Bronchial epithelial cell (primary cell): Measurements from ENCODE around the gene C10orf67. TPM values are rescaled to one million over a fixed set of nuclear protein-coding genes. Genes with fewer than 3 reads are reported as not detected.

Experiments
- DNase-seq: peaks from one replicate; pipeline ENCODE4 v3.0.0-alpha.2; 2010; ENCODE audit warnings: low read depth
- FAIRE-seq: peaks from 2 replicates; lab custom pipeline; 2011; peaks lifted over from hg19 to GRCh38; lab: Jason Lieb, UNC
- H3K27me3 ChIP-seq: 2 replicates; pipeline ENCODE4 v1.5.1; 2011; ENCODE audit warnings: low read length; ENCODE audit not compliant: control insufficient read depth, insufficient read depth
- H3K36me3 ChIP-seq: 2 replicates; pipeline ENCODE4 v1.5.1; 2011; ENCODE audit warnings: low read length; ENCODE audit not compliant: control insufficient read depth, insufficient read depth
- H3K4me3 ChIP-seq: 2 replicates; pipeline ENCODE4 v1.5.1; 2011; ENCODE audit warnings: mild to moderate bottlenecking, low read depth, low read length, control low read depth
- total RNA-seq: library from RNA; depleted of rRNA; stranded (reverse); fragments of >200 nt; gene quantifications from 2 replicates; pipeline ENCODE4 v1.2.1, GENCODE V29; 2014
- TF ChIP-seq, protein P1 (sequence below): IDR thresholded peaks from 2 replicates; pipeline ENCODE4 v1.5.1; 2011; ENCODE audit warnings: mild to moderate bottlenecking, moderate library complexity, low read length, control low read depth, inconsistent platforms; ENCODE audit not compliant: insufficient read depth, severe bottlenecking

Gene C10orf67
- total RNA-seq, 1 donor from 2014 or later, result not detected

DNA sequence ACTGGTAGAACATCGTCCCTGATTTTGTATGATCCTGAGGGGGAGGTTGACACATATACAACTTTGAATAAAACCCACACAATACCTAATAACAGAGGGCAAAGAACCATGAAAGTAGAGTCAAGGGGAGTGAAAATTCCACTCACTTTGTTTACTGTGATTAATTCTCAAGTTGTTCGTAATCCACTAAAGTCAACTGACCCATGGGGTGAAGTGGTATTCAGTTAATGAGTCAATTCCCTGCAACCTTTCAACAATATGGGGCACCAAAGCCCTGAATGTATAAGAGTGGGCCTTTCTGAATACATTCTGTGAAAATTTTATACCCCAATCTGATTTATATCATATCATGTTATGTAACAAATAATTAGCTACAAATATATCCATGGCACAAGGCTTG lies 39.0 kb upstream of the C10orf67 start:
- no peaks in the 10 kb centered on the region for H3K27me3 ChIP-seq
- no peak for FAIRE-seq
- H3K36me3 ChIP-seq, result no peaks in the 10 kb centered on the region
- peak; percentile 53 for DNase-seq
- no peak overlapping the region for H3K4me3 ChIP-seq
- TF ChIP-seq, protein P1, sequence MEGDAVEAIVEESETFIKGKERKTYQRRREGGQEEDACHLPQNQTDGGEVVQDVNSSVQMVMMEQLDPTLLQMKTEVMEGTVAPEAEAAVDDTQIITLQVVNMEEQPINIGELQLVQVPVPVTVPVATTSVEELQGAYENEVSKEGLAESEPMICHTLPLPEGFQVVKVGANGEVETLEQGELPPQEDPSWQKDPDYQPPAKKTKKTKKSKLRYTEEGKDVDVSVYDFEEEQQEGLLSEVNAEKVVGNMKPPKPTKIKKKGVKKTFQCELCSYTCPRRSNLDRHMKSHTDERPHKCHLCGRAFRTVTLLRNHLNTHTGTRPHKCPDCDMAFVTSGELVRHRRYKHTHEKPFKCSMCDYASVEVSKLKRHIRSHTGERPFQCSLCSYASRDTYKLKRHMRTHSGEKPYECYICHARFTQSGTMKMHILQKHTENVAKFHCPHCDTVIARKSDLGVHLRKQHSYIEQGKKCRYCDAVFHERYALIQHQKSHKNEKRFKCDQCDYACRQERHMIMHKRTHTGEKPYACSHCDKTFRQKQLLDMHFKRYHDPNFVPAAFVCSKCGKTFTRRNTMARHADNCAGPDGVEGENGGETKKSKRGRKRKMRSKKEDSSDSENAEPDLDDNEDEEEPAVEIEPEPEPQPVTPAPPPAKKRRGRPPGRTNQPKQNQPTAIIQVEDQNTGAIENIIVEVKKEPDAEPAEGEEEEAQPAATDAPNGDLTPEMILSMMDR, result no peak

DNA sequence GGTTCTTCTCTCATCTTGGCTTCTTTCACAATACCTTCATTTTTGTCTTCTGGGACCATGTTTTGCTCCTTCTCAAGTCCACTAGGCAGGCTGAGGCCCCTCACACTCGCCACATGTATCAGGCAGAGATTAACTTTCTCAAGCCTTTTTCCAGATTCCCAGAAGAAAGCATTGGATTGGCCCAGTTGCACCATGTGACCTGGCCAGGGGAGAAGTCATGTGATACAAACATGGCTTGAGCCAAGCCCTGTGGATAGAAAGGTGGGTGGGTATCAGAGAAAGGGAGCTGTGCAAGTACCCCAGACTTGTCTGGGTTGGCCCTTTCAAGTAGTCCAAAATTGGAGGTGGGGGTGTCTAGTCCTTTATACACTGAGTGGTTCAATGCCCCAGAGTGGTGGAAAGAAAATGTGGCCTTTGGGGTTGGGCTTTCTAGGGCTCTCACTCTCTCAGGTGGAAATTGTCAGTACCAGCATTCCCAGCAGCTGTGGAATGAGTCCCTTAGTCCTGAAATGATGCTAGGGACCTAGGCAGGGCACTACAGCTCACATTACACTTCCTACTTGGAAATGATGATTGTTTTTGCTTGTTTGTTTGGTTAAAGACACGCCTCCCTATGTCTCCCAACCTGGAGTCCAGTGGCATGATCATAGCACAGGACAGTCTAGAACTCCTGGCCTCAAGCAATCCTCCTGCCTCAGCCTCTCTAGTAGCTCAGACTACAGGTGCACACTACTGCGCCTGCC lies 36.9 kb upstream of the C10orf67 start:
- Histone ChIP-seq H3K27me3 (no peaks in the 10 kb centered on the region), H3K36me3 (no peaks in the 10 kb centered on the region), H3K4me3 (no peak overlapping the region)
- TF ChIP-seq, protein P1, result no peak
- no peak for FAIRE-seq
- no peak for DNase-seq

DNA sequence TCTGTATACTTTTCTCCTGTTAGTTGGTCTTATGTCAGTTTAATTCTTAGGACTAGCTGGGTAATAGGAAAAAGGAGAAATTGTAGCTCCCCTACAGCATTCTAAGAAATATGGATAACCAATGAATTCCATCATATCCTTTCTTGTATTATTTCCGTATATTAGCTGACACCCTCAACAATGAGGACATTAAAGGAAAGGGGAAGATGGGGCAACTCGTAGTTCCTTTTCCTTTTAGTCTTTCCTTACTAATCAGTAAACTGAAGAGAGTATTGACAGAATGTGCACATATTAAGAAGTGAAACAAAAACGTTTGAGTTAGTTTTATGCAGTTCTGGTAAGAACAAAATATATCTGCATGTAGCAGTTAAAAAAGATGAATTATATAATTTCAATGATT lies 35.1 kb upstream of the C10orf67 start:
- TF ChIP-seq, protein P1, result no peak
- Histone ChIP-seq H3K4me3 (no peak overlapping the region), H3K36me3 (no peaks in the 10 kb centered on the region), H3K27me3 (no peaks in the 10 kb centered on the region)
- DNase-seq, result no peak
- no peak for FAIRE-seq

DNA sequence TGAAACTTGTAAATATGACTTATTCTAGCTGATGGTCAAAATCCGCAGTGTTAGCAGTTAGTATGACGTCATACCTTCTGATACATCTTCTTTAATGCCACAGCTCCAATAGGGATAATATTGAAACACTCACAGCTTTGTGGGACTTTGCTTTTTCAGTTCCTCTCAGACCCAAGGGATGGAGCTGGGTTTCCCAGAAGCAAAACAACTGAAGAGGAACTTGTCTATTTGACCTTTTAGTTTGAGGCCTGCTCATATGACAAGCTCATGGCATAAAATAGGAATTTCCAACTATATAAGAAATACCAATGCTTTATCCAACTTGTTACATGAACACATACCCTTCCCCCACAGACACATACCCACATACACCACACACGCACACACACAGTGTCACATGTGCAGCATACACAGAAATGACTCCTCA lies 31.6 kb upstream of the C10orf67 start:
- no peaks in the 10 kb centered on the region for H3K27me3 ChIP-seq
- no peak for FAIRE-seq
- TF ChIP-seq, protein P1, result no peak

DNA sequence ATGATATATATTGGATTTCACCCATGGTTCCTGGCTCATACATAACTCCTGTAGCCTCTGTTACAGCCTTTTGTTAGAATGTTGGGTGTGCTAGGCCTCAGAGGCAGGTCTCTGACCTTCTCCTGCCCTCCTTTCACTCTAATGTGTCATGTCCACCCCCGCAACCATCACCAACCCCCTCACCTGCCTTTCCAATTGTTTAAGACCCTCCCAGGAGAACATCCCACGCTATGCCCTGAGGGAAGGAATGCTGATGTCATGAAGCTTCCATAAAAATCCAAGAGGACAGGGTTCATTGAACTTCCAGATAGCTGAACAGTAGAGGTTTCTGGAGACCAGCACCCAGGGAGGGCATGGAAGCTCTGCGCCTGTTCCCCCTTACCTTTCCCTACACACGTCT lies 30.8 kb upstream of the C10orf67 start:
- Histone ChIP-seq H3K36me3 (no peaks in the 10 kb centered on the region), H3K27me3 (no peaks in the 10 kb centered on the region), H3K4me3 (no peak overlapping the region)
- TF ChIP-seq, protein P1, result no peak
- FAIRE-seq (no peak), DNase-seq (no peak)

More for the DNA sequence above, 31.6 kb upstream of the C10orf67 start:
- Histone ChIP-seq H3K4me3 (no peak overlapping the region), H3K36me3 (no peaks in the 10 kb centered on the region)
- no peak for DNase-seq
